ENCODE results near the gene GUCY1A1.

GUCY1A1 gene, protein sequence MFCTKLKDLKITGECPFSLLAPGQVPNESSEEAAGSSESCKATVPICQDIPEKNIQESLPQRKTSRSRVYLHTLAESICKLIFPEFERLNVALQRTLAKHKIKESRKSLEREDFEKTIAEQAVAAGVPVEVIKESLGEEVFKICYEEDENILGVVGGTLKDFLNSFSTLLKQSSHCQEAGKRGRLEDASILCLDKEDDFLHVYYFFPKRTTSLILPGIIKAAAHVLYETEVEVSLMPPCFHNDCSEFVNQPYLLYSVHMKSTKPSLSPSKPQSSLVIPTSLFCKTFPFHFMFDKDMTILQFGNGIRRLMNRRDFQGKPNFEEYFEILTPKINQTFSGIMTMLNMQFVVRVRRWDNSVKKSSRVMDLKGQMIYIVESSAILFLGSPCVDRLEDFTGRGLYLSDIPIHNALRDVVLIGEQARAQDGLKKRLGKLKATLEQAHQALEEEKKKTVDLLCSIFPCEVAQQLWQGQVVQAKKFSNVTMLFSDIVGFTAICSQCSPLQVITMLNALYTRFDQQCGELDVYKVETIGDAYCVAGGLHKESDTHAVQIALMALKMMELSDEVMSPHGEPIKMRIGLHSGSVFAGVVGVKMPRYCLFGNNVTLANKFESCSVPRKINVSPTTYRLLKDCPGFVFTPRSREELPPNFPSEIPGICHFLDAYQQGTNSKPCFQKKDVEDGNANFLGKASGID

DNA sequence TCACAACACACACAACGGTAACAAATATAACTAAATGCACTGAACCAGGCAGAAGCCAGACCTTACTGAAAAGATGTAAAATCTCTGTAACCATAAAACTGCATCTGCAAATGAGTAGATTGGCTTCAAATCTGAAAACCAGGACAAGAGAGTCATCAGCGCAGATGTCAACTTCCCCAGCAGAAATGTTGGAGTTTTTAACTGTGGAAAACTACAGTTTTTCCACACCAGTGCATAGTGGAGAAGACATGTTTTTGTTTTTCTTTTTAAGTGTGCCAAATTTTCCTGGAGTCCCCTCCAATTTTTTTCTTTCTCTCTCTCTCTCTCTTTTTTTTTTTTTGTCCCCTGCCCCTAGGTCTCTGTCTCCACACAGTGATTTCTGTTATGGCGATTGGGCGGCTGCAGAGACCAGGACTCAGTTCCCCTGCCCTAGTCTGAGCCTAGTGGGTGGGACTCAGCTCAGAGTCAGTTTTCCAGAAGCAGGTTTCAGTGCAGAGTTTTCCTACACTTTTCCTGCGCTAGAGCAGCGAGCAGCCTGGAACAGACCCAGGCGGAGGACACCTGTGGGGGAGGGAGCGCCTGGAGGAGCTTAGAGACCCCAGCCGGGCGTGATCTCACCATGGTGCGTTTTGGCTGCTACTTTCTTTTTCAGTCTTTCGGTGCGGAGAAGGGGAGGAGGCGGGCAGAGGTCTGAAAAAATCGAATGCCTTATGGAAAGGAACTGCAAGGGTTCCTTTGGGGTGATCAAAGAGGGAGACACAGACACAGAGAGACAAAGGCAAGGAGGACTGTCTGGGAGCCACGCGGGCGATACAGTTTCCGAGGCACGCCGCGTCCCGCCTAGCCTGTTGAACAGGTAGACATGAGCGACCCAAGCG, at the start of gene GUCY1A1:
GUCY1A1 (plus strand) TSS at position 505 of the 878 bp plus-strand sequence. CDS start 30,020 bp downstream, outside the sequence.
- no peak for TF ChIP-seq ZFX (IDR thresholded peaks at IDR 0.05; ENCODE audit: borderline replicate concordance)
- TF ChIP-seq, protein P1, sequence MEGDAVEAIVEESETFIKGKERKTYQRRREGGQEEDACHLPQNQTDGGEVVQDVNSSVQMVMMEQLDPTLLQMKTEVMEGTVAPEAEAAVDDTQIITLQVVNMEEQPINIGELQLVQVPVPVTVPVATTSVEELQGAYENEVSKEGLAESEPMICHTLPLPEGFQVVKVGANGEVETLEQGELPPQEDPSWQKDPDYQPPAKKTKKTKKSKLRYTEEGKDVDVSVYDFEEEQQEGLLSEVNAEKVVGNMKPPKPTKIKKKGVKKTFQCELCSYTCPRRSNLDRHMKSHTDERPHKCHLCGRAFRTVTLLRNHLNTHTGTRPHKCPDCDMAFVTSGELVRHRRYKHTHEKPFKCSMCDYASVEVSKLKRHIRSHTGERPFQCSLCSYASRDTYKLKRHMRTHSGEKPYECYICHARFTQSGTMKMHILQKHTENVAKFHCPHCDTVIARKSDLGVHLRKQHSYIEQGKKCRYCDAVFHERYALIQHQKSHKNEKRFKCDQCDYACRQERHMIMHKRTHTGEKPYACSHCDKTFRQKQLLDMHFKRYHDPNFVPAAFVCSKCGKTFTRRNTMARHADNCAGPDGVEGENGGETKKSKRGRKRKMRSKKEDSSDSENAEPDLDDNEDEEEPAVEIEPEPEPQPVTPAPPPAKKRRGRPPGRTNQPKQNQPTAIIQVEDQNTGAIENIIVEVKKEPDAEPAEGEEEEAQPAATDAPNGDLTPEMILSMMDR (IDR thresholded peaks at IDR 0.05) = no peak
- H3K27ac ChIP-seq = peak within 1 kb of the TSS; percentile 28

DNA sequence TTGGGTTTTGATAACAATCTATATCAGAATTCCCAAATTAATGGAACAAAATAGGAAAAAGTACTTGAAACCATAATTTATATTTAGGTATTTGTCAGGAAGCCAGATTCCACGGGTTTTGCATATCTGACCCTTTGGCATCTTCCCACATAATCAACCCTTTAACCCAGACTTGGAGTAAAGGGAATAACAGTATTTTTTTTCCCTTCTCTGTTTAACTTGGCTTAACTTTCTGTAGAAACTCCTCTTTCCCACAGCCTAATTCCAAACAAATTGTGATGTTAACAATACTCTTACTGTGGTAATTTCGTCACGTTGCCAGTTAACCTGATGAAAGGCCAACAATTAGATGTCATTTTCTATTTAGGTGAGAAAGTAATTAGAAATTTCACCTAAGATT, 49.4 kb upstream of the GUCY1A1 start:
- no peak overlapping the region for H3K27ac ChIP-seq
- TF ChIP-seq, protein P1 (IDR thresholded peaks at IDR 0.05) = no peak
- TF ChIP-seq ZFX (IDR thresholded peaks at IDR 0.05; ENCODE audit: borderline replicate concordance) = no peak

DNA sequence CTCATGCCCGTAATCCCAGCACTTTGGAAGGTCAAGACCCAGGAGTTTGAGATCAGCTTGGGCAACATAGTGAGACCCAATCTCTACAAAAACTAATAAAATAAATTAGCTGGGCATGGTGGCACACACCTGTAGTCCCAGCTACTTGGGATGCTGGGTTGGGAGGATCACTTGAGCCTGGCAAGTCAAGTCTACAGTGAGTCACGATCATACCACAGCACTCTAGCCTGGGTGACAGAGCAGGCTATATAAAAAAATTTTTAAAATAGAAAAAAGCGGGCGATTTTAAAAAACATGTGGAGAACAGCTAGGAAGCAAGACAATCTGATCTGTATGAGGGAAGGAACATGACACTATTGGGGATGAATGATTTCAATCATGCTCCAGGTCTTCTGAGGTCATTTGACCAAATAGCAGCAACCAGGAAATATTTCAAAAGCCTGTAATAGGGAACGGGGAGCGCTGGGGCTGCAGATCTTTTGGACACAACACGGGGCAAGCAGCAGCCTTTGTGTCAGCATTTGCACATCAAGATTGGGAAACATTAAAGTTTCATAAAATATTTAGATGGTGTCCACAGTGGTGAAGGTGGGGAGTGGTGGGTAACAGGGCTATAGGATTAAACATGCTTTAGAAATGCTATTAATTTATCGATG, 48.3 kb upstream of the GUCY1A1 start:
- no peak overlapping the region for H3K27ac ChIP-seq
- no peak for TF ChIP-seq ZFX (IDR thresholded peaks at IDR 0.05; ENCODE audit: borderline replicate concordance)
- TF ChIP-seq, protein P1 (IDR thresholded peaks at IDR 0.05) = no peak

DNA sequence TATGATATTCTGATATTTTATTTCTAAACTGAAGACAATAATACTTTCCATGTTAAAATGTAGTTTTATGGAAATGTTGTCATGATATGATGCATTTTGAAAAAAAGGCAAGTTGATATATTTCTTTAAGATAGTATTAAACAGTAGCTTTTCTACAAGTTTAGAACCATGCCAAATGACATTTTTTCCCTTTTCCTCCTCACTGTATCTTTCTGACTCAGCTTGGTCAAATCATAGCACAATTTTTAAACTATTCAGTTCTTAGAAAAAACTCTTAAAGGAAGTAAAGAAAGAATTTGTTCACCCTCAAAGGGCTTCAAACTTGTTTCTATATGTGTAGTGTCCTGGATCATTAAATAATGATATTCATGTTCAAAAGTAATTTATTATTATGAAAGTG, 46.0 kb upstream of the GUCY1A1 start:
- H3K27ac ChIP-seq = no peak overlapping the region
- TF ChIP-seq ZFX (IDR thresholded peaks at IDR 0.05; ENCODE audit: borderline replicate concordance) = no peak
- TF ChIP-seq, protein P1 (IDR thresholded peaks at IDR 0.05) = no peak

DNA sequence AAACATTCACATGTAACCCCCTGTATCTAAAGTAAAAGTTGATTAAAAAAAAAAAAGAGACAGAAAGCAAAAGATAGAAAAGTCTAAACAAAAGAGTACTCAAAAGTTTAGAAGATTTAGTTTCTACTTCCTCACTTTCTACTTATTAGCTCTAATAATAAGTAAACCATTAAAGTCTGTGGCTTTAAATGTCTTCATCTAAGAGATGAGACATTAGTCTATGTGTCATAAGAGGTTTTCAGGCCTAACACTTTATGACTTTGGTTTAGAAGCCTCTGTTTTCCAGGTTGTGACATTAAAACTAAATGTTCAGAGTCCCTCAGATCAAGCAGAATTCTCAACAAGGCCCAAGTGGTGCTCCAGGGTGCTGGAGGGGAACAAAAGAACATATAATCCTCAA, 42.2 kb upstream of the GUCY1A1 start:
- no peak overlapping the region for H3K27ac ChIP-seq
- TF ChIP-seq, protein P1 (IDR thresholded peaks at IDR 0.05) = no peak
- TF ChIP-seq ZFX (IDR thresholded peaks at IDR 0.05; ENCODE audit: borderline replicate concordance) = no peak

DNA sequence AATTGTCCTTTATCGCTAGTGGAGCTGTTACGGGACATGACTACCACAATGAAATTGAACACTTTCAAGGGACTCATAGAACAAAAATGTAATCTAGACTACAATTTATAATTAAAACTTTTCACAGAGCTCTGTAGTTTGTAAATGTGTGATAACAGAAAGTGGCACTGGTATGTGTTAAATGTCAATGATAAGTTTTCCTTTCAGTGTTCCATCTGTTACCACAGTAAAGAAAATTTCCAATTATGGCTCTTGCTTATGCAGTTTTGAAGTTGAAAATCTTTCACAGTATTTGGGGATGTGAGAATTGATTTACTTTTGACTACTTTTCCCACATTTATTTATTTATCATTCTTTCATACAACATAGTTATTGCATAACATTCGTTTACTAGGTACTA, 40.1 kb upstream of the GUCY1A1 start:
- no peak overlapping the region for H3K27ac ChIP-seq
- TF ChIP-seq, protein P1 (IDR thresholded peaks at IDR 0.05) = no peak
- no peak for TF ChIP-seq ZFX (IDR thresholded peaks at IDR 0.05; ENCODE audit: borderline replicate concordance)
